Heart right ventricle (tissue), 16 donors: Measurements from ENCODE around the gene COX7A2. TPM values are rescaled to one million over a fixed set of nuclear protein-coding genes. Genes with fewer than 3 reads are reported as not detected.

Source experiments
- ATAC-seq, 8 donors: fragments of 200-7000 bp; cut with Tn5 transposase; one replicate each; pipeline ENCODE4 v1.9.1; 2020; ENCODE audit warnings: mild to moderate bottlenecking in 8 of 8, moderate library complexity in 8 of 8, moderate number of reproducible peaks in 1 of 8
- DNase-seq, 2 donors: peaks; one replicate each; pipeline ENCODE4 v3.0.0-alpha.2; 2020
- H3K27ac ChIP-seq, 10 donors: fragments of 200-600 bp; sonication (generic) in 2 of 10; one replicate each; pipeline versions ENCODE4 v1.5.0 to v1.8.0; 2020 to 2022; ENCODE audit warnings: mild to moderate bottlenecking in 3 of 10
- H3K27me3 ChIP-seq, 7 donors: fragments of 200-600 bp; one replicate each; pipeline ENCODE4 v1.8.0; 2021 to 2022; ENCODE audit warnings: mild to moderate bottlenecking in 2 of 7
- H3K36me3 ChIP-seq, 9 donors: fragments of 200-600 bp; sonication (generic) in 1 of 9; one replicate each; pipeline versions ENCODE4 v1.5.0 to v1.8.0; 2020 to 2022; ENCODE audit warnings: mild to moderate bottlenecking in 2 of 9
- H3K4me1 ChIP-seq, 9 donors: fragments of 200-600 bp; sonication (generic) in 1 of 9; one replicate each; pipeline versions ENCODE4 v1.5.0 to v1.8.0; 2020 to 2022; ENCODE audit warnings: mild to moderate bottlenecking in 4 of 9
- H3K4me3 ChIP-seq, 10 donors: fragments of 200-600 bp; sonication (generic) in 2 of 10; one replicate each; pipeline versions ENCODE4 v1.5.0 to v1.8.0; 2020 to 2022; ENCODE audit warnings: mild to moderate bottlenecking in 7 of 10, moderate library complexity in 2 of 10
- H3K9me3 ChIP-seq, 11 donors: fragments of 200-600 bp in 10 of 11; sonication (generic) in 2 of 11; one replicate each; pipeline versions ENCODE4 v1.5.0 to v1.8.0; 2013 to 2022; ENCODE audit warnings: mild to moderate bottlenecking in 2 of 11, control low read depth in 1 of 11, moderate library complexity in 1 of 11
- WGBS, 2 donors: extraction: QIAGEN DNeasy Blood & Tissue Kit; methylation state at CpG; one replicate each; pipeline ENCODE4 v1.1.7; 2013; ENCODE audit warnings: inconsistent platforms in 1 of 2; 5-methylcytosine and 5-hydroxymethylcytosine counted together
- intact Hi-C, 10 donors: fragments of 100-400 bp; cut with DNase I; formaldehyde crosslinking; loops; one replicate each; pipeline versions ENCODE4 v1.11.1 to v1.14.2; 2022
- long read RNA-seq, 3 donors: library from polyadenylated mRNA; unstranded; transcript quantifications; one replicate each; pipeline ENCODE4 v2.0.0, GENCODE V29; 2020 to 2021
- polyA plus RNA-seq, 2 donors: library from polyadenylated mRNA; stranded (reverse); fragments of 200-250 nt; gene quantifications; one replicate each; pipeline ENCODE4 v1.2.3, GENCODE V29; 2013
- total RNA-seq, 10 donors: library from RNA; stranded (reverse); fragmentation: NEBNext Ultra II Directional in 3 of 10; extraction: Animal tissue kit (Norgen Biotek cat#: 25700) in 3 of 10; gene quantifications; one replicate each; pipeline versions ENCODE4 v1.2.1 to v1.2.4, GENCODE V29; 2021 to 2023
- TF ChIP-seq, protein P1 (sequence below), 9 donors: fragments of 200-600 bp; sonication (generic) in 2 of 9; IDR thresholded peaks; one replicate each; pipeline versions ENCODE4 v1.5.0 to v1.8.0; 2021 to 2022; ENCODE audit warnings: antibody characterized with exemption in 9 of 9, mild to moderate bottlenecking in 5 of 9, moderate library complexity in 1 of 9
- donor health status: Arrhythmogenic right ventricular cardiomyopathy.
- donor health status: ischemic (EF 13 %, LVEDD 7.1; RV severe dilation, severe dysfunction).
- donor health status: healthy with polysubstance abuse.
- donor health status: DM: no; HTN: yes; CAD: no.
- donor health status: DM: no; HTN: no; CAD: no.
- donor health status: ischemic (EF 25% LVEDD 6.9; RV normal size, moderate dysfunction).
- donor health status: ischemic (EF 25% LVEDD 5.7; RV mildly dilated, moderate dysfunction).
- donor health status: healthy.
- donor health status: DM: yes; HTN: yes; CAD: no.
- donor health status: Ischemic cardiomyopathy.
- donor health status: ischemic (EF 35%, LVEDD 5.7; RV mildly dilated, moderate dysfunction).
- donor health status: nonischemic (EF 11% LVEDD 7.7; RV severe dilation, severe dysfunction).
- donor health status: DM: yes; HTN: yes; CAD: no.
- donor health status: PGD.
- donor health status: ischemic (EF 29% LVEDD 5.4; RV normal size, mild dysfunction).
- donor health status: nonischemic (EF 23%, LVEDD 6.1; RV moderate dilation, normal function).

Gene COX7A2
- total RNA-seq (1,000 to 10,000 TPM in 7 of 10 donors, 100 to 1,000 TPM in 3; 789 to 1,205 (median 1,111) TPM), polyA plus RNA-seq (100 to 1,000 TPM; 661 to 741 TPM)
- long read RNA-seq, donor 1, transcript COX7A2-202 (4 exons, 773 nt): major isoform, 170 of 179 reads
- long read RNA-seq, donor 1, partial matches to known transcripts: 3 of 179 reads
- long read RNA-seq, donor 1, other reads (novel, unspliced or antisense): 1 of 179 reads
- long read RNA-seq, donor 2, transcript COX7A2-202 (4 exons, 773 nt): major isoform, 313 of 328 reads
- long read RNA-seq, donor 2, partial matches to known transcripts: 8 of 328 reads
- long read RNA-seq, donor 2, other reads (novel, unspliced or antisense): 5 of 328 reads
- long read RNA-seq, donor 3, transcript COX7A2-202 (4 exons, 773 nt): major isoform, 22 of 26 reads
- long read RNA-seq, donor 3, partial matches to known transcripts: 3 of 26 reads
- long read RNA-seq, donor 3, other reads (novel, unspliced or antisense): 1 of 26 reads

DNA sequence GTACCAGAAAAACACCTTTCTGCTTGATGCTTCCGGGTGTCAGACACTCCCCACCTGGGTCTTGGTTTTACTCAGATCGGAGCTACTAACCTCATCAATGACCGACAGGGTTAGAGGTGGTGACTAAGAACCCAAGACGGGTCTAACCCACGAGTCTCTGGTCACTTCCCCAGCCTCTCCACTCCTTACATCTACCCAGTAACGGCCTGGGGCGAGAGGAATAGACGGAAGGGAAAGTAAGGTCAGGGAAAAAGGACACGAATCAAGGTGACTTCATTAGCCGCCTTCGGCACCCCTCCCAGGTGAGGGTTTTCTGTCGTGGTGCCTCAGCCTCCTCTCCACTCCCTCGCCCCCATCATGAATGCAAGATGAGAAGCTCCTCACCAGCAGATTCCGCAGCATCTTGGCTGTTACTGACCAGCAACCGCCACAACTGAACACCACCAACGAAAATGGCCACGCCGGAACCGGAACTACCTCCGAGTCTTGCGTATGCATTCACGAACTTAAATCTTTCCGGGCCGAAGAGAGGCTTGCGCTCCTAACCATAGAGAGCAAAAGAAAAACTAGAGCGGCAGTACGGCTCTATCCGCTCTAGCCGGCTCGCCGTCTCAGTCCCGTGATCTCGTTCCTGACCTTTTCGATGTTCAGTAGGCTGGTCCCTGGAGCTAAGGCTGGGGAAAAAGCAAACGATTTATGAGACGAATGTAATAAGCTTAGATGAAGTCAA, at the start of gene COX7A2:
Gene COX7A2 (minus strand): TSS at position 469 of the 730 bp plus-strand sequence. CDS start 67 bp downstream, at position 402.
- H3K27me3 ChIP-seq: no peaks in the 10 kb centered on the region
- ATAC-seq (peak; percentile 97 to 99 (median 98)), DNase-seq (peak; percentile 82 to 94)
- peak within 1 kb of the TSS; percentile 53 to 82 (median 75) for H3K4me3 ChIP-seq
- peak within 1 kb of the TSS; percentile 79 to 95 (median 90) for H3K27ac ChIP-seq
- peaks cover 0 to 35% (median 31%) of the 10 kb centered on the region in 9 donors for H3K4me1 ChIP-seq
- intact Hi-C loops: no loop called here
- WGBS, 2 donors: 0% methylated on average over 36 of the region's 36 CpGs
- no peaks in the 10 kb centered on the region for H3K9me3 ChIP-seq
- TF ChIP-seq, protein P1, sequence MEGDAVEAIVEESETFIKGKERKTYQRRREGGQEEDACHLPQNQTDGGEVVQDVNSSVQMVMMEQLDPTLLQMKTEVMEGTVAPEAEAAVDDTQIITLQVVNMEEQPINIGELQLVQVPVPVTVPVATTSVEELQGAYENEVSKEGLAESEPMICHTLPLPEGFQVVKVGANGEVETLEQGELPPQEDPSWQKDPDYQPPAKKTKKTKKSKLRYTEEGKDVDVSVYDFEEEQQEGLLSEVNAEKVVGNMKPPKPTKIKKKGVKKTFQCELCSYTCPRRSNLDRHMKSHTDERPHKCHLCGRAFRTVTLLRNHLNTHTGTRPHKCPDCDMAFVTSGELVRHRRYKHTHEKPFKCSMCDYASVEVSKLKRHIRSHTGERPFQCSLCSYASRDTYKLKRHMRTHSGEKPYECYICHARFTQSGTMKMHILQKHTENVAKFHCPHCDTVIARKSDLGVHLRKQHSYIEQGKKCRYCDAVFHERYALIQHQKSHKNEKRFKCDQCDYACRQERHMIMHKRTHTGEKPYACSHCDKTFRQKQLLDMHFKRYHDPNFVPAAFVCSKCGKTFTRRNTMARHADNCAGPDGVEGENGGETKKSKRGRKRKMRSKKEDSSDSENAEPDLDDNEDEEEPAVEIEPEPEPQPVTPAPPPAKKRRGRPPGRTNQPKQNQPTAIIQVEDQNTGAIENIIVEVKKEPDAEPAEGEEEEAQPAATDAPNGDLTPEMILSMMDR (IDR thresholded peaks at IDR 0.05): no peak
- peaks cover 0 to 37% (median 13%) of the 10 kb centered on the region in 9 donors for H3K36me3 ChIP-seq

DNA sequence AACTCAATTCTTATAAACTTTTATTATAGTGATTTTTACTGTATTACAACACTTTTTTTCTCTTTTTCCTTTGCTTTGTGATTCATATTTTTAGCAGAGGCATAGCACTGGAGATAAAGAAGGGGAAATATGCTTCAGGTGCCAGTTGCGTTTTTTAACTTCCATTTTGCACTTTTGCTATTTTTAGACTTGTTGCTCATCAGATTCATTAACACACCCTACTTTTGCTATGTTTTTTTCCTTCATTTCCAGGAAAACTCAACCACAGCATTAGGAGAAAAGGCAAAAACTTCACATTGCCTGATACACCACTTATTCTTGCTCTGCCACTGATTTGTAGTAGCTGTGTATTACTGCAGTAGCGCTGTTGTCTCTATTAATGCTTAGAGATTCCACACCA, 49.0 kb upstream of the COX7A2 start:
- WGBS, 2 donors: 81 to 83% methylated on average over 2 of the region's 2 CpGs
- ATAC-seq (no peak), DNase-seq (no peak)
- Histone ChIP-seq H3K36me3 (peaks cover 0 to 48% (median 0%) of the 10 kb centered on the region in 9 donors), H3K4me1 (peaks cover 0 to 33% (median 17%) of the 10 kb centered on the region in 9 donors), H3K9me3 (no peaks in the 10 kb centered on the region), H3K4me3 (no peak overlapping the region), H3K27ac (peak overlapping the region in 4 of 10 donors; percentile 1 to 36 (median 10)), H3K27me3 (no peaks in the 10 kb centered on the region)
- TF ChIP-seq, protein P1 (IDR thresholded peaks at IDR 0.05): no peak
- intact Hi-C loops: no loop called here

GRCh38 chr6:75291744-75292143, 48.1 kb upstream of the COX7A2 start:
- peaks cover 0 to 51% (median 0%) of the 10 kb centered on the region in 9 donors for H3K36me3 ChIP-seq
- no peaks in the 10 kb centered on the region for H3K27me3 ChIP-seq
- intact Hi-C loops: no loop called here
- WGBS, 2 donors: 83 to 91% methylated on average over 1 of the region's 1 CpG
- no peak for ATAC-seq
- H3K27ac ChIP-seq: peak overlapping the region in 1 of 10 donors; percentile 5
- H3K9me3 ChIP-seq: no peaks in the 10 kb centered on the region
- DNase-seq: no peak
- TF ChIP-seq, protein P1 (IDR thresholded peaks at IDR 0.05): no peak
- H3K4me3 ChIP-seq: no peak overlapping the region
- H3K4me1 ChIP-seq: peaks cover 0 to 30% (median 15%) of the 10 kb centered on the region in 9 donors

- TF ChIP-seq, protein P1 (IDR thresholded peaks at IDR 0.05): no peak
- no peaks in the 10 kb centered on the region for H3K9me3 ChIP-seq
- ATAC-seq: peak in 2 of 8 donors; percentile 44 to 61
- H3K27ac ChIP-seq: peak overlapping the region in 2 of 10 donors; percentile 26 to 42
- peaks cover 0 to 30% (median 17%) of the 10 kb centered on the region in 9 donors for H3K4me1 ChIP-seq
- peaks cover 0 to 51% (median 0%) of the 10 kb centered on the region in 9 donors for H3K36me3 ChIP-seq
- no peak for DNase-seq
- whole genome bisulfite sequencing, 2 donors: 67 to 81% methylated on average over 2 of the region's 2 CpGs
- intact Hi-C loops: no loop called here
- no peaks in the 10 kb centered on the region for H3K27me3 ChIP-seq
- no peak overlapping the region for H3K4me3 ChIP-seq
Observed at GRCh38 chr6:75291331-75291730, 47.7 kb upstream of the COX7A2 start.
